Erythroblast (primary cell): ENCODE data around the gene COMTD1.

Experiments used
- GATA1 ChIP-seq: IDR thresholded peaks from 2 replicates; pipeline ENCODE4 v1.6.1; 2011; ENCODE audit warnings: low read depth, mild to moderate bottlenecking, control low read depth, low read length, moderate library complexity
- POLR2A ChIP-seq: IDR thresholded peaks from 2 replicates; pipeline ENCODE4 v1.6.1; 2011; ENCODE audit warnings: mild to moderate bottlenecking, low read length

GRCh38 chr10:75197906-75198305 lies 37.9 kb downstream of the COMTD1 start:
- TF ChIP-seq POLR2A (no peak), GATA1 (no peak)
